ENCODE results near the gene KPNA5.

GRCh38 chr6:116741571-116741970 lies 60.6 kb downstream of the KPNA5 start:
- TF ChIP-seq CTCF (IDR thresholded peaks at IDR 0.05; ENCODE audit: control extremely low read depth in 1 of 3, insufficient read depth in 1 of 3, low read depth in 1 of 3, low read length in 3 of 3) = no peak
- no peak for TF ChIP-seq ASH2L (IDR thresholded peaks at IDR 0.05; ENCODE audit: low read length)
- TF ChIP-seq ATF3 (IDR thresholded peaks at IDR 0.05; ENCODE audit: insufficient read depth, low read depth, low read length) = no peak
- no peak for TF ChIP-seq CHD1 (IDR thresholded peaks at IDR 0.05; ENCODE audit: low read depth, low read length)
- TF ChIP-seq NRF1 (IDR thresholded peaks at IDR 0.05; ENCODE audit: low read depth, low read length) = no peak
- TF ChIP-seq EZH2 (IDR thresholded peaks at IDR 0.05; ENCODE audit: low read depth, low read length, severe bottlenecking) = no peak
- TF ChIP-seq POLR2A (IDR thresholded peaks at IDR 0.05; ENCODE audit: control extremely low read depth in 1 of 2, low read depth in 2 of 2, low read length in 2 of 2) = no peak
